GM23338 (cell line): ENCODE data around the gene USP48.

ENCODE experiments used
- CREB1 ChIP-seq: fragments of 250-450 bp; sonication (Bioruptor Pico); IDR thresholded peaks from 2 replicates; pipeline ENCODE4 v1.5.0; 2020; ENCODE audit warnings: low read depth, mild to moderate bottlenecking, moderate library complexity
- CTCF ChIP-seq, 2 experiments: fragments of 200-600 bp in 1 of 2; sonication (generic) in 1 of 2; conservative IDR thresholded peaks; 2 replicates each; pipeline versions ENCODE4 v1.5.1 to v1.6.1; 2016 to 2017; ENCODE audit warnings: antibody characterized with exemption in 2 of 2, low read depth in 2 of 2, mild to moderate bottlenecking in 2 of 2, moderate library complexity in 1 of 2
- ETS1 ChIP-seq: IDR thresholded peaks from 2 replicates; pipeline ENCODE4 v1.6.1; 2016; ENCODE audit warnings: antibody characterized with exemption
- EZH2 ChIP-seq: fragments of 200-600 bp; sonication (generic); IDR thresholded peaks from one replicate; pipeline ENCODE4 v1.8.0; 2017; ENCODE audit warnings: antibody characterized with exemption, mild to moderate bottlenecking, low read depth; ENCODE audit not compliant: unreplicated experiment
- EZH2phosphoT487 ChIP-seq: fragments of 200-600 bp; sonication (generic); IDR thresholded peaks from one replicate; pipeline ENCODE4 v1.8.1; 2018; ENCODE audit warnings: antibody characterized with exemption; ENCODE audit not compliant: unreplicated experiment
- JUNB ChIP-seq: IDR thresholded peaks from one replicate; pipeline ENCODE4 v1.6.1; 2016; ENCODE audit warnings: antibody characterized with exemption; ENCODE audit not compliant: unreplicated experiment
- NANOG ChIP-seq: IDR thresholded peaks from 2 replicates; pipeline ENCODE4 v1.6.1; 2016; ENCODE audit warnings: antibody characterized with exemption, borderline replicate concordance
- POLR2AphosphoS5 ChIP-seq: IDR thresholded peaks from 2 replicates; pipeline ENCODE4 v1.6.1; 2016; ENCODE audit warnings: antibody characterized with exemption, low read depth
- REST ChIP-seq: IDR thresholded peaks from one replicate; pipeline ENCODE4 v1.6.1; 2018; ENCODE audit warnings: antibody characterized with exemption; ENCODE audit not compliant: unreplicated experiment
- STAT1 ChIP-seq: IDR thresholded peaks from one replicate; pipeline ENCODE4 v1.6.1; 2016; ENCODE audit warnings: antibody characterized with exemption; ENCODE audit not compliant: unreplicated experiment
- ZNF114 ChIP-seq: fragments of 250-450 bp; sonication (Bioruptor Pico); IDR thresholded peaks from 2 replicates; pipeline ENCODE4 v1.5.0; 2020; ENCODE audit warnings: mild to moderate bottlenecking, moderate library complexity

GRCh38 chr1:21654209-21654608 lies 128.7 kb downstream of the USP48 start:
- TF ChIP-seq CTCF (conservative IDR thresholded peaks at IDR 0.05; ENCODE audit: low read depth in 2 of 2), result no peak
- TF ChIP-seq EZH2phosphoT487, result no peak
- TF ChIP-seq EZH2, result no peak
- no peak for TF ChIP-seq JUNB
- TF ChIP-seq POLR2AphosphoS5, result no peak
- TF ChIP-seq REST, result no peak
- no peak for TF ChIP-seq ZNF114 (CRISPR knock-in tag)
- TF ChIP-seq CREB1 (CRISPR knock-in tag), result no peak
- TF ChIP-seq STAT1, result no peak
- TF ChIP-seq ETS1, result no peak
- no peak for TF ChIP-seq NANOG
